Glutamatergic neuron (in vitro differentiated cells): ENCODE measurements around the gene CPE. TPM values are rescaled to one million over a fixed set of nuclear protein-coding genes. Genes with fewer than 3 reads are reported as not detected.

Source experiments
- DNase-seq: peaks from one replicate; pipeline ENCODE4 v3.0.0; 2022
- H3K27ac Mint-ChIP-seq: one replicate; pipeline ENCODE4 v1.8.0; 2020; ENCODE audit warnings: mild to moderate bottlenecking, mixed read lengths, inconsistent platforms; ENCODE audit not compliant: unreplicated experiment
- H3K27me3 Mint-ChIP-seq: one replicate; pipeline ENCODE4 v1.8.0; 2020; ENCODE audit warnings: mild to moderate bottlenecking, moderate library complexity, mixed read lengths, inconsistent platforms; ENCODE audit not compliant: unreplicated experiment
- H3K36me3 Mint-ChIP-seq: one replicate; pipeline ENCODE4 v1.8.0; 2020; ENCODE audit warnings: mild to moderate bottlenecking, mixed read lengths, inconsistent platforms; ENCODE audit not compliant: unreplicated experiment
- H3K4me1 Mint-ChIP-seq: one replicate; pipeline ENCODE4 v1.8.0; 2020; ENCODE audit warnings: mild to moderate bottlenecking, low read depth, mixed read lengths, inconsistent platforms; ENCODE audit not compliant: unreplicated experiment
- H3K4me3 Mint-ChIP-seq: one replicate; pipeline ENCODE4 v1.8.0; 2020; ENCODE audit warnings: mild to moderate bottlenecking, mixed read lengths, inconsistent platforms; ENCODE audit not compliant: unreplicated experiment
- H3K9me3 Mint-ChIP-seq: one replicate; pipeline ENCODE4 v1.8.0; 2020; ENCODE audit warnings: mild to moderate bottlenecking, moderate library complexity, mixed read lengths, inconsistent platforms; ENCODE audit not compliant: unreplicated experiment
- CTCF ChIP-seq: fragments of 200-600 bp; sonication (generic); IDR thresholded peaks from one replicate; pipeline ENCODE4 v1.5.0; 2021; ENCODE audit not compliant: partially characterized antibody, unreplicated experiment
- total RNA-seq: library from RNA; stranded (reverse); fragmentation: NEBNext Ultra II Directional; extraction: Animal tissue kit (Norgen Biotek cat#: 25700); gene quantifications from one replicate; pipeline ENCODE4 v1.2.1, GENCODE V29; 2021; ENCODE audit not compliant: unreplicated experiment

The CPE gene
- total RNA-seq, 1 donor from 2014 or later = 253 TPM

GRCh38 chr4:165367040-165367439 is 11.8 kb upstream of the CPE start:
- no peaks in the 10 kb centered on the region for H3K36me3 Mint-ChIP-seq
- DNase-seq = no peak
- H3K27ac Mint-ChIP-seq = no peak overlapping the region
- H3K27me3 Mint-ChIP-seq = no peaks in the 10 kb centered on the region
- no peak for TF ChIP-seq CTCF
- H3K4me1 Mint-ChIP-seq = no peaks in the 10 kb centered on the region
- no peaks in the 10 kb centered on the region for H3K9me3 Mint-ChIP-seq
- no peak overlapping the region for H3K4me3 Mint-ChIP-seq

GRCh38 chr4:165368114-165368513 is 10.7 kb upstream of the CPE start:
- Mint-ChIP-seq H3K27ac (no peak overlapping the region), H3K27me3 (no peaks in the 10 kb centered on the region), H3K4me1 (no peaks in the 10 kb centered on the region), H3K36me3 (no peaks in the 10 kb centered on the region), H3K9me3 (no peaks in the 10 kb centered on the region), H3K4me3 (no peak overlapping the region)
- no peak for DNase-seq
- TF ChIP-seq CTCF = no peak

GRCh38 chr4:165368567-165368966 is 10.2 kb upstream of the CPE start:
- no peak for DNase-seq
- Mint-ChIP-seq H3K4me3 (no peak overlapping the region), H3K9me3 (no peaks in the 10 kb centered on the region), H3K27ac (no peak overlapping the region), H3K27me3 (no peaks in the 10 kb centered on the region), H3K4me1 (no peaks in the 10 kb centered on the region), H3K36me3 (no peaks in the 10 kb centered on the region)
- TF ChIP-seq CTCF = no peak

GRCh38 chr4:165369522-165369921 is 9.3 kb upstream of the CPE start:
- H3K27me3 Mint-ChIP-seq = no peaks in the 10 kb centered on the region
- DNase-seq = no peak
- H3K36me3 Mint-ChIP-seq = peaks cover 6% of the 10 kb centered on the region
- H3K27ac Mint-ChIP-seq = no peak overlapping the region
- no peak overlapping the region for H3K4me3 Mint-ChIP-seq
- no peaks in the 10 kb centered on the region for H3K4me1 Mint-ChIP-seq
- no peak for TF ChIP-seq CTCF
- no peaks in the 10 kb centered on the region for H3K9me3 Mint-ChIP-seq

- peaks cover 3% of the 10 kb centered on the region for H3K9me3 Mint-ChIP-seq
- no peaks in the 10 kb centered on the region for H3K4me1 Mint-ChIP-seq
- no peaks in the 10 kb centered on the region for H3K27me3 Mint-ChIP-seq
- H3K4me3 Mint-ChIP-seq = no peak overlapping the region
- no peak for TF ChIP-seq CTCF
- no peak for DNase-seq
- H3K27ac Mint-ChIP-seq = no peak overlapping the region
- peaks cover 9% of the 10 kb centered on the region for H3K36me3 Mint-ChIP-seq
Measured at GRCh38 chr4:165370530-165370929, 8.3 kb upstream of the CPE start.
